ENCODE data around the gene IFRD2. TPM values are rescaled to one million over a fixed set of nuclear protein-coding genes. Genes with fewer than 3 reads are reported as not detected.

The IFRD2 gene
- total and polyA plus RNA-seq, 2 of the 13 experiments (the other 11 are each of a cell fraction or from before 2014, with no cell fraction given) = 32.8 to 96.1 TPM

GRCh38 chr3:50327943-50328691, 35.9 kb upstream of the IFRD2 start, which contains the start of gene TUSC2 (continued):
- TF ChIP-seq ZBTB34 (CRISPR knock-in tag; IDR thresholded peaks at IDR 0.05) = no peak
- TF ChIP-seq ZNF891 (CRISPR knock-in tag; IDR thresholded peaks at IDR 0.05) = 0 out of 2 replicates have a peak, but pooled peaks have one; percentile 56
- TF ChIP-seq CHD2 (IDR thresholded peaks at IDR 0.05; ENCODE audit: low read depth, low read length) = peak; percentile 53; the same call in 1 of the 2 replicates
- TF ChIP-seq MLX (CRISPR knock-in tag; IDR thresholded peaks at IDR 0.05) = 0 out of 2 replicates have a peak, but pooled peaks have one; percentile 32
- TF ChIP-seq SOX6 (IDR thresholded peaks at IDR 0.05) = no peak
- TF ChIP-seq SOX6 (CRISPR knock-in tag; IDR thresholded peaks at IDR 0.05) = peak; percentile 46; the same call in 1 of the 2 replicates
- 0 out of 2 replicates have a peak, but pooled peaks have one; percentile 11 for TF ChIP-seq SP5 (CRISPR knock-in tag; IDR thresholded peaks at IDR 0.05; ENCODE audit: borderline replicate concordance, low read depth)
- TF ChIP-seq SALL1 (CRISPR knock-in tag; IDR thresholded peaks at IDR 0.05) = peak; percentile 64
- TF ChIP-seq HDAC1 (CRISPR knock-in tag; IDR thresholded peaks at IDR 0.05) = peak; percentile 95
- peak; percentile 33; the same call in 1 of the 2 replicates for TF ChIP-seq ATF3 (CRISPR knock-in tag; IDR thresholded peaks at IDR 0.05)
- TF ChIP-seq, protein P1, sequence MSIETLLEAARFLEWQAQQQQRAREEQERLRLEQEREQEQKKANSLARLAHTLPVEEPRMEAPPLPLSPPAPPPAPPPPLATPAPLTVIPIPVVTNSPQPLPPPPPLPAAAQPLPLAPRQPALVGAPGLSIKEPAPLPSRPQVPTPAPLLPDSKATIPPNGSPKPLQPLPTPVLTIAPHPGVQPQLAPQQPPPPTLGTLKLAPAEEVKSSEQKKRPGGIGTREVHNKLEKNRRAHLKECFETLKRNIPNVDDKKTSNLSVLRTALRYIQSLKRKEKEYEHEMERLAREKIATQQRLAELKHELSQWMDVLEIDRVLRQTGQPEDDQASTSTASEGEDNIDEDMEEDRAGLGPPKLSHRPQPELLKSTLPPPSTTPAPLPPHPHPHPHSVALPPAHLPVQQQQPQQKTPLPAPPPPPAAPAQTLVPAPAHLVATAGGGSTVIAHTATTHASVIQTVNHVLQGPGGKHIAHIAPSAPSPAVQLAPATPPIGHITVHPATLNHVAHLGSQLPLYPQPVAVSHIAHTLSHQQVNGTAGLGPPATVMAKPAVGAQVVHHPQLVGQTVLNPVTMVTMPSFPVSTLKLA (IDR thresholded peaks at IDR 0.05) = peak; percentile 46
- peak; percentile 17; the same call in 1 of the 2 replicates for TF ChIP-seq RXRB (CRISPR knock-in tag; IDR thresholded peaks at IDR 0.05; ENCODE audit: borderline replicate concordance)
- TF ChIP-seq ZNF350 (CRISPR knock-in tag; IDR thresholded peaks at IDR 0.05; ENCODE audit: borderline replicate concordance, low read depth) = peak; percentile 70; the same call in 1 of the 2 replicates
- TF ChIP-seq PCBP1 (IDR thresholded peaks at IDR 0.05; ENCODE audit: borderline replicate concordance, low read depth, low read length) = no peak
- TF ChIP-seq ZFP91 (CRISPR knock-in tag; IDR thresholded peaks at IDR 0.05; ENCODE audit: borderline replicate concordance) = peak; percentile 88
- TF ChIP-seq ZNF292 (CRISPR knock-in tag; IDR thresholded peaks at IDR 0.05; ENCODE audit: borderline replicate concordance, low read depth) = no peak
- no peak; the same call in 1 of the 2 replicates for TF ChIP-seq ZNF431 (CRISPR knock-in tag; IDR thresholded peaks at IDR 0.05; ENCODE audit: borderline replicate concordance, low read depth)
- peak; percentile 97 for TF ChIP-seq SAP130 (CRISPR knock-in tag; IDR thresholded peaks at IDR 0.05; ENCODE audit: low read depth)
- peak; percentile 81 for TF ChIP-seq E2F1 (CRISPR knock-in tag; IDR thresholded peaks at IDR 0.05)
- TF ChIP-seq, protein P2, sequence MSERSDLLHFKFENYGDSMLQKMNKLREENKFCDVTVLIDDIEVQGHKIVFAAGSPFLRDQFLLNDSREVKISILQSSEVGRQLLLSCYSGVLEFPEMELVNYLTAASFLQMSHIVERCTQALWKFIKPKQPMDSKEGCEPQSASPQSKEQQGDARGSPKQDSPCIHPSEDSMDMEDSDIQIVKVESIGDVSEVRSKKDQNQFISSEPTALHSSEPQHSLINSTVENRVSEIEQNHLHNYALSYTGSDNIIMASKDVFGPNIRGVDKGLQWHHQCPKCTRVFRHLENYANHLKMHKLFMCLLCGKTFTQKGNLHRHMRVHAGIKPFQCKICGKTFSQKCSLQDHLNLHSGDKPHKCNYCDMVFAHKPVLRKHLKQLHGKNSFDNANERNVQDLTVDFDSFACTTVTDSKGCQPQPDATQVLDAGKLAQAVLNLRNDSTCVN (CRISPR knock-in tag; IDR thresholded peaks at IDR 0.05; ENCODE audit: borderline replicate concordance) = no peak

Measured in HepG2 (cell line).